NAMALWA (cell line): ENCODE measurements around the gene SLC11A1.

Experiments
- DNase-seq: peaks from one replicate; pipeline ENCODE4 v3.0.0-alpha.2; 2015; ENCODE audit warnings: low spot score

The SLC11A1 gene

DNA sequence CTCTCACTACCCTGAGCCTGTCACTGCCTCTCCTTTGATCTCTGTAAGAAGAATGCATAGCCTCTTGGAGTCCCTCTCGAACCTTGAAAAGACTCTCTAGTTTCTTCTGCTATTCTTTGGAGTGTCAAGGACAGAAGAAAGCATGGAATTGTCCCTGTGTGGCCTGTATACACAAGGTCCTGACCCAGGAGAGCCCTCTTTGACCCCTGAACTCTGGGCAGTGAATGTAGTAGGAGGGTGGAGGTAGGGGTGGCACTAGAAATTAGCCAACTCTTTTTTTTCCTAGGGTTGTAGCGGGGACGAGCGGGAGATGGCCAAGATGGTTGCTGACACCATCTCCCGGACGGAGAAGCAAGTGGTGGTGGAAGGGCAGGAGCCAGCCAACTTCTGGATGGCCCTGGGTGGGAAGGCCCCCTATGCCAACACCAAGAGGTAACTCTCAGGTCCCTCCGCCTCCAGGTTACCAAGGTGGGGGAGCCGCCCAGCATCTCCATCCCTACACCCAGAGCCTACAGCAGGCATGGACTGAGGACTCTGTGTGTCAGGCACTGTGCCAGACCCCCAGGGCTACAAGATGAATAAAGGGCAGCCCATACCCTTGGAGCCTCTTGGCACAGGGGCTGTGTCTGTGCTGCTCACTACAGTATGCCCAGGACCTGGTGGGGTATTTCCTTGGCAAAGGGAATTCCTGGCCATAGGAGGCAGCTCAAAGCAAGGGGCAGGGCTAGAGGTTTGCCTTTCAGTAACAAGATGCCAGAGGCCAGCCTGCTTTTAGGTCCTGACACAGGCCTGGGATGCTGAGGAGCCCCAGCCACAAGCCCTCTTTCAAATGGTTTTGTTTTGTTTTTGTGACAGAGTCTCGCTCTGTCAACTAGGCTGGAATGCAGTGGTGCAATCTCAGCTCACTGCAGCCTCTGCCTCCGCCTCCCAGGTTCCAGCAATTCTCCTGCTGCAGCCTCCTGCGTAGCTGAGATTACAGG lies 53.2 kb downstream of the SLC11A1 start:
- no peak for DNase-seq

DNA sequence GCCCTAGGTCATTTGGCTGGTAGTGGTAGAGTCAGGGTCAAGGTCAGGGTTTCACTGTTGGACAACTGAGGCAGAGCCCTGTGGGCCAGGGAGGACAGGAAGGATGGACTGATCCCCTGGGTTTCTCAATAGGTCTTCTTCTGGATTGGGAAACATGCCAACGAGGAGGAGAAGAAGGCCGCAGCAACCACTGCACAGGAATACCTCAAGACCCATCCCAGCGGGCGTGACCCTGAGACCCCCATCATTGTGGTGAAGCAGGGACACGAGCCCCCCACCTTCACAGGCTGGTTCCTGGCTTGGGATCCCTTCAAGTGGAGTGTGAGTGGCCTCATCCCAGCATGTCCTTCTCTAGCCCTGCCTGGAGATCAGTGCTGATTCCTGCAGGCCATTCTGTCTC lies 54.9 kb downstream of the SLC11A1 start:
- no peak for DNase-seq

DNA sequence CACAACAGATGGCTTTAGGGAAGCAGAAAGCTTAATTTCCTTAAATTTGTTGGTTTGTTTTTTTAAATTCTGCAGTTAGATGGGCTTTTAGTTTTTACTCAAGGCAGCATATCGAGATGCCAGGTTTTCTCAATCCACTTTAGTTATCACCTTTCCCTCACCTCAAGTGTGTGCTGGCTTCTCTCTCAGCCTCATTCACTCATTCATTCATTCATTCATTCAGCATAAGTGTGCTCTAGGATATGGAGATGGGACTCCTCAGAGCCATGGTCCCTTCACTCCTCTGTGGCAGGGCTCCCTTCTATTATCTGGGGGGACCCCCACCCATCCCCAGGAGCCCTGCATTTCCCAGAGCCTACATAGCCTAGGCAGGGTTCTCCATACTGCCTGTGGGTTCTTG lies 55.9 kb downstream of the SLC11A1 start:
- DNase-seq, result no peak

DNA sequence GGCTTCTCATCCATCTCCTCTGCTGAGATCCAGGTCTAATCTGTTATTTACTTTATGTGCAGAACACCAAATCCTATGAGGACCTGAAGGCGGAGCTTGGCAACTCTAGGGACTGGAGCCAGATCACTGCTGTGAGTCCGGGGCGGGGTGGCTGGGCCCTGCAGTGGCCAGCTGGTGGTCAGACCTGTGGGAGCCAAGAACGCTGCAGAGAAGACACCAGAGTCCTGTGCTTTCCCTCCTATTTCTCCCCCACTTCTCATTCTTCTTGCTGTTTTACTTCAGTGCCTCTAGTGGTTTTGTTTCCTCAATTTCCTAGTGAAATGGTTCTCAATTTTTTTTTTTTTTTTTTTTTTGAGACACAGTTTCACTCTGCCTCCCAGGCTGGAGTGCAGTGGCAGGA lies 56.5 kb downstream of the SLC11A1 start:
- no peak for DNase-seq

DNA sequence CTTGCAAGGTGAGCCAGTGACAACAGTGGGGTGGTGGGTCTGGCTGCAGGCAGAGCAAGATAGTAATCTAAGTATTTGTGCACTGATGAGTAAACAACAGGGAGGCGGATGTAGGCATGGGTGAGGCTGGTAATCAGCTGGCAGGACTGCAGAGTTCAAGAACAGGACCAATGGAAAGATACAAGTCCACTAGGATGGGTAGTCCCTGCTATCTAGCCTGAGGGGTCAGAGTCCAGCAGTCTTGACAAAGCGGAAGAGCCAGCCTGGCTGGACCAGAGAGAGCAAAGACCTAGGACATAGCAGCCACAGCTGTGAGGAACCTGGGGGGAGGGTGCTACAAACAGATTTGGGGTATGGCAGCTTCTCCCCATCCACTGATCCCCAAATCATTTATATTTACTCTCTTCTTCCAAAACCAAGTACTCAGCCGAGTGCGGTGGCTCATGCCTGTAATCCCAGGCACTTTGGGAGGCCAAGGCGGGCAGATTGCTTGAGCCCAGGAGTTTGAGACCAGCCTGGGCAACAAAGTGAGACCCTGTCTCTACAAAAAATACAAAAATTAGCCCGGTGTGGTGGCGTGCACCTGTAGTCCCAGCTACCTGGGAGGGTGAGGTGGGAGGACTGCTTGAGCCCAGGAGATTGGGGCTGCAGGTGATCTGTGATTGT lies 62.8 kb downstream of the SLC11A1 start:
- DNase-seq, result no peak

DNA sequence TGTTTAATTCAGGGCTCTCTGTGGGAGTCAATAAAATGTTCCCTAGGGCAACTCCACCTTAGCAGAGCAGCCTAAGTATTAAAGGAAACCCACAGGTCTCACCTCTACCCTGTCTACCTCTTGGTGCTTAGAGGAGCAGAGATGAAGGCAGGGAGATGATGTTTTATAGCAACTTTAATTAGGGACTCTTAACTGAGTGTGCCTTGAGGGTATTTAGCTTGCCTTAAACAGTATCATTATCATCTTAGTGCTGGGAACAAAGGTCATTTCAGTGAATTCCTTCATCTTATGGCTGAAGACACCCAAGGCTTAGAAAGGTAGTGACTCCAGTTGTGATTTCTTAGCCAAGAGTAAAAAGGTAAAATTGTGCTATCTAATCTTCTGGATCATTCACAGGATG lies 63.5 kb downstream of the SLC11A1 start:
- no peak for DNase-seq
